ENCODE measurements around the gene GPX4.

Gene GPX4

DNA sequence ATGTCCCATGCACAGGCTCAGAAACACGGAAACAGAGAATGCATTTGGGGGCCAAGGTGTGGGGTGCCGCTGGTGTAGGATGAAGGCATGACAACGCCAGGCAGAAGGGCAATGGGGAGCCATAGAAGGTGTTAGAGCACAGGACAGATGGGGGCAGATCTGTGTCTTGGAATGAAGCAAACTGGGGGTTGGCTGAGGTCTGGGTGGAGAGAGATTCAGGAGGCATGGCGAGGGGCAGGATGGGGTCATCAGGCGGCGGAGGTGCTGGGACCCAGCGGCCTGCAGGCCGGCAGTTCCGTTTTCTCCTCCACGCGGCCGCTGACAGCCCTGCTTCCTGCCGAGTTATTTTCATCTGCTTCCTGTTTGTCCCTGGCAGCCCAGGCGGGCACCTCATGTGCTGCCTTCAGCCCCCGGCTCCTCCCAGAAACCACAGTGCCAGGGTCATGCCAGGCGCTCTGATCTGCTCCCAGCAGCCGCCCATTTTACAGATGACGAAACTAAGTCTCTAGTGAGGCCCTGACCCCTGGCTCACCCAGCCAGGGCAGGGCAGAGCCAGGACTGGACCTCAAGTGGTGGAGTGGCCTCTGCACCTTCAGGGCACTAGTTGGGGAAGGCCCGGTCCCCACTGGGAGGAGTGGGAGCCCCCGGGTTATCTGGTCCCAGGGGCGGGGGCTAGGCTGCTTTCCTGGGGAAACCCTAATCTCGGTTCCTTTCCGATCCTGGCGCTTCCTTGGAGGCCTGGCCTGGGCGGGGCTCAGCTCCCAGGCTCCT is 34.6 kb upstream of the GPX4 start:
- Histone ChIP-seq H3K4me3 (ENCODE audit: insufficient read depth, low read depth, low read length, poor library complexity, severe bottlenecking) (peak overlapping the region; percentile 94), H3K27ac (ENCODE audit: insufficient read depth, low read length, poor library complexity, severe bottlenecking) (peak overlapping the region; percentile 98), H3K27me3 (replicated peaks; ENCODE audit: control insufficient read depth, insufficient read depth, low read length, poor library complexity, severe bottlenecking) (no peaks in the 10 kb centered on the region), H3K36me3 (ENCODE audit: control insufficient read depth, insufficient read depth, low read length) (peaks cover 32% of the 10 kb centered on the region), H3K4me1 (ENCODE audit: control insufficient read depth, insufficient read depth, low read length, poor library complexity, severe bottlenecking) (peaks cover 84% of the 10 kb centered on the region), H3K9me3 (ENCODE audit: control insufficient read depth, low read length) (no peaks in the 10 kb centered on the region)
- peak; percentile 62 to 73 (median 69) for DNase-seq

DNA sequence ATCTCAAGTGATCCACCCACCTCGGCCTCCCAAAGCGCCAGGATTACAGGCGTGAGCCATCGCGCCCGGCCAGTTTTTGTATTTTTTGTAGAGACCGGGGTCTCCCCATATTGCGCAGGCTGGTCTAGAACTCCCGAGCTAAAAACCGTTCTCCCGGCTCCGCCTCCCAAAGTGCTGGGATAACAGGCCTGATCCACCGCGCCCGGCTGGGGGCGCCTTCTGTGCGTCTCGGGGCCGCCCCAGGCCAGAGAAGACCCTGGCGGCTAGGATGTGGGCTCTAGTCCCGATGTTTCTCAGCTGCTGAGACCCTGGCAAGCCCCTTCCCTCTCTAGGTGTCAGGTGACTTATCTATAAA is 33.2 kb upstream of the GPX4 start:
- peaks cover 43% of the 10 kb centered on the region for H3K36me3 ChIP-seq (ENCODE audit: control insufficient read depth, insufficient read depth, low read length)
- H3K4me3 ChIP-seq (ENCODE audit: insufficient read depth, low read depth, low read length, poor library complexity, severe bottlenecking), result no peak overlapping the region
- peak overlapping the region; percentile 16 for H3K27ac ChIP-seq (ENCODE audit: insufficient read depth, low read length, poor library complexity, severe bottlenecking)
- DNase-seq, result no peak
- no peaks in the 10 kb centered on the region for H3K9me3 ChIP-seq (ENCODE audit: control insufficient read depth, low read length)
- no peaks in the 10 kb centered on the region for H3K27me3 ChIP-seq (replicated peaks; ENCODE audit: control insufficient read depth, insufficient read depth, low read length, poor library complexity, severe bottlenecking)
- peaks cover 83% of the 10 kb centered on the region for H3K4me1 ChIP-seq (ENCODE audit: control insufficient read depth, insufficient read depth, low read length, poor library complexity, severe bottlenecking)

DNA sequence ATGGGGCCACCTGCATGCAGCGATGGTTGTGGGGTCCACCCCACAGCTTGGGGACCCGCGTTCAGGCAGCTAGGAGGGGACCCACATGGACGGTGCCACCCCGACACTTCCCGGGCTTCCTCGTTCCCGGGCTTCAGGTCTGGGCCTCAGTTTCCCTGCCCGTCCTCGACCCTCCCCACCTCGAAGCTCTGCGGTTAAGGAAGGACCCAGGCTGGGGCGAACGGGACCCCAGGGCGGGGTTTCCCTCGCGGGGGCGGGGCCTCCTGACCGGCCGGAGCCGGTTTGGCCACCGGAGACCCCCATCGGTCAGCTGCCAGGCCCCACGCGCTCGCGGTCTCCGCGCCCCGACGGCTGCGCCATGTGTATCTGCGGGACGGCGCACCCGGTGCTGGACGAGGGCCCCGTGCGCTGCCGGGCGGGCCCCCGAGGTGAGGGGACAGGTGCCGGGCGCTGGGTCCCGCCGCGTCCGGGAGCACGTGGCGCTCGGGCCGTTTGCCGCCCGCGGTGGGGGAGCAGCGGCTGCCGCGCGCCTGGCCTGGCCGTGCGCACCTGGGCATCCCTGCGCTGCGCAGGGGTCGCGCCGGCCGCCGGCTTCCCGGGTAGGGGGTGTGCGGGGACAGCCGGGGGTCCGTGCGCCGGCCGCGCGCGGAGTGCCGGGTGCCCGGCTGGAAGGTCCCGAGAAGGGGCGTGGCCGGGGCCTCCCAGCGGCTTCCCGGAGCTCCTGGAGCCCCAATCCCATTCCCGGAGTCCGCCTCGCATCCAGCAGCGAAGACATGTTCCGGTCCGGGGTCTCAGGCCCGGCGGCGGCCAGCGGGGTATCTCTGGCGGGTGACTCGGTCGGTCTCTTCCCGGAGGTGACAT is 32.6 kb upstream of the GPX4 start:
- DNase-seq, result no peak
- Histone ChIP-seq H3K4me3 (ENCODE audit: insufficient read depth, low read depth, low read length, poor library complexity, severe bottlenecking) (no peak overlapping the region), H3K9me3 (ENCODE audit: control insufficient read depth, low read length) (no peaks in the 10 kb centered on the region), H3K36me3 (ENCODE audit: control insufficient read depth, insufficient read depth, low read length) (peaks cover 49% of the 10 kb centered on the region), H3K27ac (ENCODE audit: insufficient read depth, low read length, poor library complexity, severe bottlenecking) (peak overlapping the region; percentile 41), H3K27me3 (replicated peaks; ENCODE audit: control insufficient read depth, insufficient read depth, low read length, poor library complexity, severe bottlenecking) (no peaks in the 10 kb centered on the region), H3K4me1 (ENCODE audit: control insufficient read depth, insufficient read depth, low read length, poor library complexity, severe bottlenecking) (peaks cover 83% of the 10 kb centered on the region)

DNA sequence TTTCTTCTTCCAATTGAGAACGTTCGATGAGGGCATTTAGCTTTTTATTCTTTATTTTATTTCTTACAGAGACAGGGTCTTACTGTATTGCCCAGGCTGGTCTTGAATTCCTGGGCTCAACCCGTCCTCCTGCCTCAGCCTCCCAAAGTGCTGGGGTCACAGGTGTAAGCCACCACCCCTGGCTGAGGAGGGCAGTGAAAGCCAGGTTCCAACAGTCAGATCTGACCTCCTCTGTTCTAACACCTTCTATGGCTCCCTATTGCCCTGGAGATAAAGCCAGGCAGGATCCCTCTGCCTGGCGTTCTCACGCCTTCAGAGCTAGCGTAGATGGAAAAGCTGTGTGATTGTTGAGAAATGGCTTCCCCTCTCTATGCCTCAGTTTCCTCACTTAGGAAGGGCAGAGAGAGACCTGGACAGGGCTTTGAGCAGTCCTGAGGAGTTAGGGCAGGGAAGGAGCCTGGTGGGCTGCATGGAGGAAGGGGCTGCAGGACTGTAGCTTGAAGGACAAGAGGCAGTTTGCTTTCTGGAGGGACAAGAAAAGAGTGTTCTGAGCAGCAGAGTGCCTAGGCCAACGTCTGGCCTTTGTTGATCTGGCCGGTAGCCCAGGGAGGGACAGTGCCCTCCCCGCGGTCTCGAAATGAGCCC is 31.3 kb upstream of the GPX4 start:
- Histone ChIP-seq H3K4me3 (ENCODE audit: insufficient read depth, low read depth, low read length, poor library complexity, severe bottlenecking) (no peak overlapping the region), H3K4me1 (ENCODE audit: control insufficient read depth, insufficient read depth, low read length, poor library complexity, severe bottlenecking) (peaks cover 88% of the 10 kb centered on the region), H3K27me3 (replicated peaks; ENCODE audit: control insufficient read depth, insufficient read depth, low read length, poor library complexity, severe bottlenecking) (no peaks in the 10 kb centered on the region), H3K27ac (ENCODE audit: insufficient read depth, low read length, poor library complexity, severe bottlenecking) (peak overlapping the region; percentile 50), H3K9me3 (ENCODE audit: control insufficient read depth, low read length) (no peaks in the 10 kb centered on the region), H3K36me3 (ENCODE audit: control insufficient read depth, insufficient read depth, low read length) (peaks cover 51% of the 10 kb centered on the region)
- DNase-seq, result no peak

DNA sequence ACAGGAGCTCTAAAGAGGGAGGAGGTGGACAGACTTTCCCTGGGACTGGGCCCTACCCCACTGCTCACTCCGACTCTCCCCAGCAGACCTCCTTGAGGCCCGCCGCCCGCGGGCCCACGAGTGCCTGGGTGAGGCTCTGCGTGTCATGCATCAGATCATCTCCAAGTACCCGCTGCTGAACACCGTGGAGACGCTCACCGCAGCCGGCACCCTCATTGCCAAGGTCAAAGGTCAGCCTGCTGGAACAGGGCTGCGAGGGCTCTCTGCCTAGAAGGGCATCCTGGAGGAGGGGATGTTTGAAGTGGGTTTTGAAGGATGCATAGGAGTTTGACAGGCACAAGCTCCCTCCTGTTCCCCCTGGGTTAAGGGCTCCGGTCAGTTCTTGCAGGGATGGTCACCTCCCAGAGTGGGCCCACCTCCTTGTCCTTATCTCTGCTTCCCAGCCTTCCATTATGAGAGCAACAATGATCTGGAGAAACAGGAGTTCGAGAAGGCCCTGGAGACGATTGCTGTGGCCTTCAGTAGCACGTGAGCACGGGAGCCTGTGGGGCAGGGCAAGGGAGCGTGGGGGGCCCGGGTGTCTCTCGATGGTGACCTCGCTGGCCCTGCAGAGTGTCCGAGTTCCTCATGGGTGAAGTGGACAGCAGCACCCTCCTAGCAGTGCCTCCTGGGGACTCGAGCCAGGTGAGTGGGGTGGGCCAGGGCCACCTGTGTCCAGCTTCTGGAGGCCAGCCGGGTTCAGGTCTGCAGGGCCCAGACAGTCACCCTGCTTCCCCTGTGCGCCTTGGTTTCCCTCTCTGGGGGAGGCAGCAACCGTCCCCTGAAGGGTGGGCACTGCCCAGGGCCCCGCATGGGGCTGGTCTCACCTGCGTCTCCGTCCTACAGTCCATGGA is 30.5 kb upstream of the GPX4 start:
- no peak overlapping the region for H3K4me3 ChIP-seq (ENCODE audit: insufficient read depth, low read depth, low read length, poor library complexity, severe bottlenecking)
- H3K27me3 ChIP-seq (replicated peaks; ENCODE audit: control insufficient read depth, insufficient read depth, low read length, poor library complexity, severe bottlenecking), result no peaks in the 10 kb centered on the region
- peaks cover 53% of the 10 kb centered on the region for H3K36me3 ChIP-seq (ENCODE audit: control insufficient read depth, insufficient read depth, low read length)
- H3K4me1 ChIP-seq (ENCODE audit: control insufficient read depth, insufficient read depth, low read length, poor library complexity, severe bottlenecking), result peaks cover 84% of the 10 kb centered on the region
- no peak for DNase-seq
- no peaks in the 10 kb centered on the region for H3K9me3 ChIP-seq (ENCODE audit: control insufficient read depth, low read length)
- H3K27ac ChIP-seq (ENCODE audit: insufficient read depth, low read length, poor library complexity, severe bottlenecking), result peak overlapping the region; percentile 52

DNA sequence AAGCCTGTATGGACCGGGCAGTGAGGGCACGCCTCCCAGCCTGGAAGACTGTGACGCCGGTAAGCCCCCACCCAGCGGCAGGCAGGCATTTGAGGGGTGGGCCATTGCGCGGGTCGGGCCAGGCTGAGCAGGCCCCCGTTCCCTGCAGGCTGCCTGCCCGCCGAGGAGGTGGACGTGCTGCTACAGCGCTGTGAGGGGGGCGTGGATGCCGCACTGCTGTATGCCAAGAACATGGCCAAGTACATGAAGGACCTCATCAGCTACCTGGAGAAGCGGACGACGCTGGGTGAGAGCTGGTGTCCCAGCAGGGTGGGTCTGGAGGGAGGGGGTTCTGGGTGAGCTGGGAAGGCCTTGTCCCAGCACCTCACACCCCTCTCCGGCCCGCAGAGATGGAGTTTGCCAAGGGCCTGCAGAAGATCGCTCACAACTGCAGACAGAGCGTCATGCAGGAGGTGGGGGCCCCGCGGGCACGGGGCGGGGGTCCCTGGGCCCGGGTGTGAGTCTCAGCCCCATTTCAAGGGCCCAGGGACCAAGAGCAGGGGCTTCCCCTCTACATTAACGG is 29.8 kb upstream of the GPX4 start:
- DNase-seq, result no peak
- peak overlapping the region; percentile 11 for H3K4me3 ChIP-seq (ENCODE audit: insufficient read depth, low read depth, low read length, poor library complexity, severe bottlenecking)
- peak overlapping the region; percentile 52 for H3K27ac ChIP-seq (ENCODE audit: insufficient read depth, low read length, poor library complexity, severe bottlenecking)
- H3K4me1 ChIP-seq (ENCODE audit: control insufficient read depth, insufficient read depth, low read length, poor library complexity, severe bottlenecking), result peaks cover 80% of the 10 kb centered on the region
- H3K36me3 ChIP-seq (ENCODE audit: control insufficient read depth, insufficient read depth, low read length), result peaks cover 53% of the 10 kb centered on the region
- no peaks in the 10 kb centered on the region for H3K9me3 ChIP-seq (ENCODE audit: control insufficient read depth, low read length)
- H3K27me3 ChIP-seq (replicated peaks; ENCODE audit: control insufficient read depth, insufficient read depth, low read length, poor library complexity, severe bottlenecking), result no peaks in the 10 kb centered on the region

DNA sequence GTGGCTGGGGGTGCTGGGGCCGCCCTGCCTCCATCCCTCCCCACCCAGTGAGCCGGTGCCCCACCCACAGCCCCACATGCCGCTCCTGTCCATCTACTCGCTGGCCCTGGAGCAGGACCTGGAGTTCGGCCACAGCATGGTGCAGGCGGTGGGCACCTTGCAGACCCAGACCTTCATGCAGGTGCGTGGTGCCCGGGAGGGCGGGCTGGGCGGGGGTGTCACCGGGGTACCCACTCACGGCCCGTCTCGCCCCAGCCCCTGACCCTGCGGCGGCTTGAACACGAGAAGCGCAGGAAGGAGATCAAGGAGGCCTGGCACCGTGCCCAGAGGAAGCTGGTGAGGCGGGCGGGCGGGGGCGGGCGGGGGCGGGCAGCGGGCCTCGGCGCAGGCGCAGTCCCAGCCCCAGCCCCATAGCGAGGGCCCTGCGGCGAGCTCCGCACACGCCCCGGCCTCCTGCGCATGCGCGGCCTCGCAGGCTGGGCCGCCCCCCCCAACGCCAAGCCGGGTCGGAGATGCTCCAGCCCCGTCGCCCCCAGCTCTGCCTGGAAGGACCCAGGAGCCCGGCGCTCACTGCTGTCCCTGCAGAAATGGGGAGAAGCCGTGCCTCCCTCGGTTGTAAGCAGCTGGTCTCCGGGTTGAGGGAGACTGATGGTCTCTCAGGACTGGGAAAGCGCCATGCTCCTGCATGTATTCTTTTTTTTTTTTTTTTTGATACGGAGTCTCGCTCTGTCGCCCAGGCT is 29.1 kb upstream of the GPX4 start:
- peak overlapping the region; percentile 92 for H3K27ac ChIP-seq (ENCODE audit: insufficient read depth, low read length, poor library complexity, severe bottlenecking)
- H3K4me3 ChIP-seq (ENCODE audit: insufficient read depth, low read depth, low read length, poor library complexity, severe bottlenecking), result peak overlapping the region; percentile 22
- peaks cover 78% of the 10 kb centered on the region for H3K4me1 ChIP-seq (ENCODE audit: control insufficient read depth, insufficient read depth, low read length, poor library complexity, severe bottlenecking)
- no peaks in the 10 kb centered on the region for H3K27me3 ChIP-seq (replicated peaks; ENCODE audit: control insufficient read depth, insufficient read depth, low read length, poor library complexity, severe bottlenecking)
- no peaks in the 10 kb centered on the region for H3K9me3 ChIP-seq (ENCODE audit: control insufficient read depth, low read length)
- DNase-seq, result peak; percentile 90 to 95 (median 93)
- peaks cover 60% of the 10 kb centered on the region for H3K36me3 ChIP-seq (ENCODE audit: control insufficient read depth, insufficient read depth, low read length)

DNA sequence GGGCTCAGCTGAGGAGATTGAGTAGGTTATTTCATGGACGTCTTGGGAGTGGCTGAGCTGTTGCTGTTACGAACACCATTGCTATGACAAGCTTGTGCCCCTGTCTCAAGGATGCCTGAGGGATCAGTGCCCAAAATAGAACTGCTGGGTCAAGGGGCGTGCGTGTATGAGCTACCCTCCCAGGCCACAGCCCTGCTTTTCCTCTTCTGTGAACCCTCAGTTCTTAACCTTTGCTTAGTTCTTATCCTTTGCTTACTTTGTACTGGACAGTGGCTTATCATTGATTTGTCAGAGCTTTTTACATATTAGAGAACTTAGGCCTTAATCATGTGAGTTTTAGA is 27.8 kb upstream of the GPX4 start:
- H3K36me3 ChIP-seq (ENCODE audit: control insufficient read depth, insufficient read depth, low read length), result peaks cover 67% of the 10 kb centered on the region
- H3K4me1 ChIP-seq (ENCODE audit: control insufficient read depth, insufficient read depth, low read length, poor library complexity, severe bottlenecking), result peaks cover 78% of the 10 kb centered on the region
- peak overlapping the region; percentile 92 for H3K27ac ChIP-seq (ENCODE audit: insufficient read depth, low read length, poor library complexity, severe bottlenecking)
- H3K9me3 ChIP-seq (ENCODE audit: control insufficient read depth, low read length), result no peaks in the 10 kb centered on the region
- no peak for DNase-seq
- no peak overlapping the region for H3K4me3 ChIP-seq (ENCODE audit: insufficient read depth, low read depth, low read length, poor library complexity, severe bottlenecking)
- H3K27me3 ChIP-seq (replicated peaks; ENCODE audit: control insufficient read depth, insufficient read depth, low read length, poor library complexity, severe bottlenecking), result no peaks in the 10 kb centered on the region

DNA sequence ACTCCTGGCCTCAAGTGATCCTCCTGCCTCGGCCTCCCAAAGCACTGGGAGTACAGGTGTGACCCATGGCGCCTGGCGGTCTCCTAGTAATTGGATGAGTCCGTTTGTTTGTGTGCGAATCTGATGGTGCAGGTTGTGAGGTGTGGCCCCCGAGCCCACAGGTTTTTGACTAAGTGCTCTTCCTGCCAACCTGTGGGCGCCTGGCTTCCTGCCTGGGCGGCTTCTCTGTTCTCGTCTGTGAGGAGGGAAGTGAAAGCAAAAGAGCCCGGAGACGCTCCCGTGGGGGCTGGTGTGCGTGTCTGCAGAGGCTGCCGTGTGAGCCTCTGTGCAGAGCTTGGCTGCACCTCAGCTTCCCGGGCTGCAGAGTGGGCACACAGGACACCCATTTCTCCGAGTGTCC is 26.8 kb upstream of the GPX4 start:
- peak; percentile 89 to 92 (median 90) for DNase-seq
- peaks cover 81% of the 10 kb centered on the region for H3K4me1 ChIP-seq (ENCODE audit: control insufficient read depth, insufficient read depth, low read length, poor library complexity, severe bottlenecking)
- H3K9me3 ChIP-seq (ENCODE audit: control insufficient read depth, low read length), result no peaks in the 10 kb centered on the region
- peak overlapping the region; percentile 92 for H3K27ac ChIP-seq (ENCODE audit: insufficient read depth, low read length, poor library complexity, severe bottlenecking)
- no peaks in the 10 kb centered on the region for H3K27me3 ChIP-seq (replicated peaks; ENCODE audit: control insufficient read depth, insufficient read depth, low read length, poor library complexity, severe bottlenecking)
- peaks cover 71% of the 10 kb centered on the region for H3K36me3 ChIP-seq (ENCODE audit: control insufficient read depth, insufficient read depth, low read length)
- peak overlapping the region; percentile 68 for H3K4me3 ChIP-seq (ENCODE audit: insufficient read depth, low read depth, low read length, poor library complexity, severe bottlenecking)

All from effector memory CD4-positive, alpha-beta T cell (primary cell).